RWPE1 (cell line): ENCODE measurements around the gene MYO18A.
"Not testable (repeated sequence)": the region's sequence is repeated elsewhere in the genome, so short reads cannot be mapped to it uniquely, and the experiment has no call there.

Source experiments
- CTCF ChIA-PET: fragments of 350-600 bp; sonication (Branson Sonifier 250); formaldehyde crosslinking; extraction: SDS; loops from one replicate; lab custom pipeline; 2021; lab: Yijun Ruan, JAX
- POLR2A ChIA-PET: fragments of 400-600 bp; formaldehyde crosslinking; extraction: SDS; loops from one replicate; lab custom pipeline; 2020; ENCODE audit warnings: antibody characterized with exemption; ENCODE audit not compliant: low non-redundant PET; lab: Yijun Ruan, JAX
- DNase-seq: peaks from one replicate; pipeline ENCODE4 v3.0.0; 2012; ENCODE audit warnings: low spot score
- H3K27ac ChIP-seq: fragments of 450-650 bp; 2 replicates; pipeline ENCODE4 v1.5.1; 2017
- CTCF ChIP-seq: fragments of 450-650 bp; conservative IDR thresholded peaks from 2 replicates; pipeline ENCODE4 v1.5.1; 2017; ENCODE audit warnings: low read depth, mild to moderate bottlenecking

MYO18A gene

GRCh38 chr17:29177541-29177870, 2.7 kb downstream of the MYO18A start:
- CTCF ChIA-PET = interaction anchor here (0.6 to 6.9 kb wide), 2 partner anchors 19 to 28 kb away, joined by 3 to 81 read pairs; no protein-coding TSS in a partner anchor
- no peak for DNase-seq
- no peak for TF ChIP-seq CTCF
- H3K27ac ChIP-seq = peak overlapping the region; percentile 94
- POLR2A ChIA-PET = no interaction called here

- no peak for TF ChIP-seq CTCF
- peak; percentile 72 for DNase-seq
- ChIA-PET CTCF (interaction anchor here (0.6 to 6.9 kb wide), 7 partner anchors 13 to 443 kb away, joined by 3 to 81 read pairs (median 4); no protein-coding TSS in a partner anchor), POLR2A (interaction anchor here (1.2 kb wide), 1 partner anchor 26 kb away, joined by 4 read pairs; no protein-coding TSS in a partner anchor)
- H3K27ac ChIP-seq = peak overlapping the region; percentile 94
These were observed 3.4 kb downstream of the MYO18A start for GRCh38 chr17:29176558-29177351.

GRCh38 chr17:29175349-29175748, 4.8 kb downstream of the MYO18A start:
- no peak for DNase-seq
- ChIA-PET CTCF (interaction anchor here (0.6 to 6.9 kb wide), 4 partner anchors 11 to 779 kb away, joined by 3 to 81 read pairs (median 4); no protein-coding TSS in a partner anchor), POLR2A (no interaction called here)
- no peak for TF ChIP-seq CTCF
- peak overlapping the region; percentile 94 for H3K27ac ChIP-seq

- TF ChIP-seq CTCF = no peak
- no peak overlapping the region for H3K27ac ChIP-seq
- ChIA-PET CTCF (interaction anchor here (0.6 kb wide), 1 partner anchor 8 kb away, joined by 4 read pairs; no protein-coding TSS in a partner anchor), POLR2A (no interaction called here)
- DNase-seq = no peak
These were observed 7.6 kb downstream of the MYO18A start for GRCh38 chr17:29172589-29172988.

GRCh38 chr17:29170682-29171081, 9.5 kb downstream of the MYO18A start:
- ChIA-PET CTCF (no interaction called here), POLR2A (no interaction called here)
- no peak for TF ChIP-seq CTCF

GRCh38 chr17:29169806-29170591, 10.2 kb downstream of the MYO18A start:
- no peak overlapping the region for H3K27ac ChIP-seq
- no peak for TF ChIP-seq CTCF
- CTCF ChIA-PET = no interaction called here
- DNase-seq = no peak
- POLR2A ChIA-PET = no interaction called here

More at GRCh38 chr17:29170682-29171081, 9.5 kb downstream of the MYO18A start:
- no peak overlapping the region for H3K27ac ChIP-seq
- DNase-seq = no peak

GRCh38 chr17:29168759-29169126, 11.5 kb downstream of the MYO18A start:
- CTCF ChIA-PET, POLR2A ChIA-PET, DNase-seq: not testable (repeated sequence)
- peak overlapping the region; percentile 5; the same call in 1 of the 2 replicates for H3K27ac ChIP-seq
